GM19238 (cell line): ENCODE results near the gene NDUFA11.
"Not testable (repeated sequence)": the region's sequence is repeated elsewhere in the genome, so short reads cannot be mapped to it uniquely, and the experiment has no call there.

ENCODE experiments used
- DNase-seq: peaks from one replicate; pipeline ENCODE4 v3.0.0; 2011; ENCODE audit warnings: low spot score; ENCODE audit not compliant: insufficient read length

The NDUFA11 gene

DNA sequence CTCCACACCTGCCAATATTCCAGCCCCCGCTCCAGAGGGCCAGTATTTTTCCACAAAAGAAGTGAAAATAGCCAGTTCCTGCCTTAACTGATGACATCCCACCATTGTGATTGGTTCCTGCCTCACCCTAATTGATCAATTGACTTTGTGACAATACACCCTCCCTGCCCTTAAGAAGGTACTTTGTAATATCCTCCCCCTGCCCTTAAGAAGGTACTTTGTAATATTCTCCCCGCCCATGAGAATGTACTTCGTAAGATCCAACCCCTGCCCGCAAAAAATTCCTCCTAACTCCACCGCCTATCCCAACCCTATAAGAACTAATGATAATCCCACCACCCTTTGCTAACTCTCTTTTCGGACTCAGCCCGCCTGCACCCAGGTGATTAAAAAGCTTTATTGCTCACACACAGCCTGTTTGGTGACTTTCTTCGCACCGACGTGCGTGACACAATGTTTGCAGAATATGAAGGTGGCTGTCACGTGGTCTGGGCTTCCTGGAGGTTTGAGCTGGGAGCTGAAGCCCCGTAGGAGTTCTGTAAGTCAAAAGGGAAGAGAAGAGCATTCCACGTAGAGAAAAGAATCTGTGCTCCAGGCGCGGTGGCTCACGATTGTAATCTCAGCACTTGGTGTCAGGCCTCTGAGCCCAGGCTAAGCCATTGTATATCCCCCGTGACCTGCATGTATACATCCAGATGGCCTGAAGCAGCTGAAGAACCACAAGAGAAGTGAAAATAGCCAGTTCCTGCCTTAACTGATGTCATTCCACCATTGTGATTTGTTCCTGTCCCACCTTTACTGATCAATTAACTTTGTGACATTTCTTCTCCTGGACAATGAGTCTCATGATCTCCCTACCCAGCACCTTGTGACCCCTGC, 46.1 kb downstream of the NDUFA11 start:
- DNase-seq: no peak

- DNase-seq: not testable (repeated sequence)
Observed at GRCh38 chr19:5855151-5855550, 48.4 kb downstream of the NDUFA11 start.

DNA sequence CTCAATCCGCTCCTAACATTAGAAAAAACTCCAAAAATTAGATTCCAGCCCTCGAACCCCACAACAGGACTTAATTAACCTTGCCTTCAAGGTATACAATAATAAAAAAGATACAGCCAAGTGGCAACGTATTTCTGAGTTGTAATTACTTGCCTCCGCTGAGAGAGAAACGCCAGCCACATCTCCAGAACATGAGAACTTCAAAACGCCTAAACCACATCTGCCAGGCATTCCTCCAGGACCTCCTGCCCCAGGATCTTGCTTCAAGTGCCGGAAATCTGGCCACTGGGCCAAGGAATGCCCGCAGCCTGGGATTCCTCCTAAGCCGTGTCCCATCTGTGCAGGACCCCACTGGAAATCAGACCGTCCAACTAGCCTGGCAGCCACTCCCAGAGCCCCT, 49.5 kb downstream of the NDUFA11 start:
- DNase-seq: not testable (repeated sequence)

- no peak for DNase-seq
Observed at GRCh38 chr19:5851302-5851701, 52.3 kb downstream of the NDUFA11 start, which contains the start of gene FUT3. FUT3 (minus strand) TSS chr19:5851449.

GRCh38 chr19:5850743-5851293, 52.8 kb downstream of the NDUFA11 start:
- no peak for DNase-seq

DNA sequence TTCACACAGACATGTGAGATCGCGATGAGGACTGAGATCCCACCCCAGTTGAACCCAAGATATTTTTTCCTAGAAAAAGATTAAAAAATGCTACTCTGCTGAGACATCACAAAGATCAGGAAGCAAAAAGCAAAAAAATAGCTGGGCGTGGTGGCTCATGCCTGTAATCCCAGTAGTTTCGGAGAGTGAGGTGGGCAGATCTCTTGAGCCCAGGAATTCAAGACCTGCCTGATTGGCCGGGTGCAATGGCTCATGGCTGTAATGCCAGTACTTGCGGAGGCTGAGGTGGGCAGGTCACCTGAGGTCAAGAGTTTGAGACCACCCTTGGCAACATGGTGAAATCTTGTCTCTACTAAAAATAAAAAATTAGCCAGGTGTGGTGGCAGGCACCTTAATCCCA, 53.4 kb downstream of the NDUFA11 start:
- DNase-seq: no peak

- DNase-seq: not testable (repeated sequence)
Observed at GRCh38 chr19:5848621-5849020, 55.0 kb downstream of the NDUFA11 start.

DNA sequence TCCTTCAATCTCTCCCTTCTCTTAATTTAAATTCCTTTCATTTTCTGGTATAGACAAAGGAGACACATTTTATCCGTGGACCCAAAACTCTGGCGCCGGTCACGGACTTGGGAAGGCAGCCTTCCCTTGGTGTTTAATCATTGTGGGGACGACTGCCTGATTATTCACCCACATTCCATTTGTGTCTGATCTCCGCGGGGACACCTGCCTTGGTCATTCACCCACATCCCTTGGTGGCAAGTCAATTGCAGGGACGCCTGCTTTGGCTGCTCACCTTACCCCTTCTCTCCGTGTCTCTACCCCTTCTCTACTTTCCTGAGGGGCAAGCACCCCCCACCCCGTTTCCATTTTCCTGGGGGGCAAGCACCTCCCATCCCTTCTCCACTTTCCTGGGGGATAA, 55.7 kb downstream of the NDUFA11 start:
- DNase-seq: not testable (repeated sequence)
